Brain microvascular endothelial cell (primary cell): Measurements from ENCODE around the gene ZNF639.

Experiments used
- DNase-seq: peaks from one replicate; pipeline ENCODE4 v3.0.0-alpha.2; 2020
- H3K27ac ChIP-seq: fragments of 250-450 bp; sonication (Bioruptor Pico); 2 replicates; pipeline ENCODE4 v1.5.1; 2020; ENCODE audit warnings: mild to moderate bottlenecking, moderate library complexity
- H3K27me3 ChIP-seq: fragments of 250-450 bp; sonication (Bioruptor Pico); replicated peaks from 2 replicates; pipeline ENCODE4 v1.5.1; 2020; ENCODE audit warnings: mild to moderate bottlenecking
- H3K36me3 ChIP-seq: fragments of 250-450 bp; sonication (Bioruptor Pico); replicated peaks from 2 replicates; pipeline ENCODE4 v1.5.1; 2020; ENCODE audit warnings: mild to moderate bottlenecking
- H3K4me3 ChIP-seq: 2 replicates; pipeline ENCODE4 v1.5.1; 2011; ENCODE audit warnings: low read depth, mild to moderate bottlenecking, control low read depth, low read length, moderate library complexity
- in situ Hi-C: cut with HindIII; loops from 2 replicates; pipeline ENCODE4 v1.10.0; 2017; ENCODE audit warnings: low sequenced_read_pairs, low pct_ligation_motif_present
- TF ChIP-seq, protein P1 (sequence below): IDR thresholded peaks from 2 replicates; pipeline ENCODE4 v1.5.1; 2011; ENCODE audit warnings: low read depth, mild to moderate bottlenecking, moderate library complexity, low read length, control low read depth, inconsistent platforms; ENCODE audit errors: missing control alignments

ZNF639 gene

DNA sequence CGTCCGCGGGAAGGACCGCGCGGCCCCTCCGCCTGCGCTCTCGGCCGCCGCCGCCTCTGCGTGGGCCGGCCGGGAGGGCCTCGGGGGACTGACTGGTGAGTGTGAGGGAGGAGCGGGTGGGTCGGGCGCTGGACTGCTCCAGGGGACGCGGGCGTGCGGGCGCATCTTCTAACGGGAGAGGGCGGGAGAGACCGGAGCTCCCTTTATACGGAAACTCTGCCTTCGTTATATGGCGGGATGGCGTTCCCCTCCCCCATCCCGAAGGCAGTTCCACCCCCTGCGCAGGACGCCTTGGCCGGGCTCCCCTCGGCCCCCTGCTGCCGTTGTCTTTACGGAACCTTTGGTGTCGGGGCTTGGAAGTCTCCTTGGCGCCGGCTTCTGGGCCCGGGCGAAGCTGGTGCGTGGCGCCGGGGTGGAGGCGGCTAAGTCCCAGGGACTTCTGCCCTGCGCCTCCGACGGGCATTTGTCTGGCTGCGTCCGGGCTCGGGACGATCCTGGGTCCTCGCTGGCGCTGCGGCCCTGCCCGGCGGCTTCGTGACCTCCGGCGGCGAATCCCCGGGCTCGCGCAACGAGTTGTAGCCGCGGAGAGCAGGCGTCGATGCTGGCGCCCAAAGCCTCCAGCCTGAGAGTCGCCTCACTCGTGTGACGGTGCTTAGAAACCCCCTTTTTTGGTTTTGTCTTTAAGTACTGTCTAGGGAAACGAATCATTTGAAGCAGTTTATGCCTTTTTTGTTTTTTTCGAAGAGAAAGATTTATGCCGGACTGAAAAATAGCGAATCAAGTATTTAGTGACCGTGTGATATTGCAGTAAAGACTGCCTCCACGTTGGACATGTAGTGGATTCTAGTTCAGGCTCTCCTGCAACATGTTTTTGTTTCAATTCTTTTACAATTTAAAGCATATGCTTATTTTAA, 623 bp downstream of the ZNF639 start:
- Histone ChIP-seq H3K27ac (peak overlapping the region; percentile 83), H3K36me3 (peaks cover 3% of the 10 kb centered on the region), H3K4me3 (peak overlapping the region; percentile 87), H3K27me3 (no peaks in the 10 kb centered on the region)
- DNase-seq = peak; percentile 61
- in situ Hi-C loops = loop anchor here (25.0 kb wide), 1 partner anchor 311 kb away; no protein-coding TSS in a partner anchor
- TF ChIP-seq, protein P1, sequence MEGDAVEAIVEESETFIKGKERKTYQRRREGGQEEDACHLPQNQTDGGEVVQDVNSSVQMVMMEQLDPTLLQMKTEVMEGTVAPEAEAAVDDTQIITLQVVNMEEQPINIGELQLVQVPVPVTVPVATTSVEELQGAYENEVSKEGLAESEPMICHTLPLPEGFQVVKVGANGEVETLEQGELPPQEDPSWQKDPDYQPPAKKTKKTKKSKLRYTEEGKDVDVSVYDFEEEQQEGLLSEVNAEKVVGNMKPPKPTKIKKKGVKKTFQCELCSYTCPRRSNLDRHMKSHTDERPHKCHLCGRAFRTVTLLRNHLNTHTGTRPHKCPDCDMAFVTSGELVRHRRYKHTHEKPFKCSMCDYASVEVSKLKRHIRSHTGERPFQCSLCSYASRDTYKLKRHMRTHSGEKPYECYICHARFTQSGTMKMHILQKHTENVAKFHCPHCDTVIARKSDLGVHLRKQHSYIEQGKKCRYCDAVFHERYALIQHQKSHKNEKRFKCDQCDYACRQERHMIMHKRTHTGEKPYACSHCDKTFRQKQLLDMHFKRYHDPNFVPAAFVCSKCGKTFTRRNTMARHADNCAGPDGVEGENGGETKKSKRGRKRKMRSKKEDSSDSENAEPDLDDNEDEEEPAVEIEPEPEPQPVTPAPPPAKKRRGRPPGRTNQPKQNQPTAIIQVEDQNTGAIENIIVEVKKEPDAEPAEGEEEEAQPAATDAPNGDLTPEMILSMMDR = peak; percentile 19

GRCh38 chr3:179324270-179324754, 1.5 kb downstream of the ZNF639 start:
- Histone ChIP-seq H3K27ac (peak overlapping the region; percentile 83), H3K27me3 (no peaks in the 10 kb centered on the region), H3K4me3 (peak overlapping the region; percentile 87), H3K36me3 (peaks cover 8% of the 10 kb centered on the region)
- in situ Hi-C loops = loop anchor here (25.0 kb wide), 1 partner anchor 312 kb away; no protein-coding TSS in a partner anchor
- TF ChIP-seq, protein P1 = no peak
- peak; percentile 40 for DNase-seq

- in situ Hi-C loops = no loop called here
- no peak for DNase-seq
- no peak overlapping the region for H3K27ac ChIP-seq
- no peak overlapping the region for H3K4me3 ChIP-seq
- no peaks in the 10 kb centered on the region for H3K27me3 ChIP-seq
- TF ChIP-seq, protein P1 = no peak
- H3K36me3 ChIP-seq = peaks cover 48% of the 10 kb centered on the region
These were observed 7.6 kb downstream of the ZNF639 start for GRCh38 chr3:179330438-179330837.

- H3K27me3 ChIP-seq = no peaks in the 10 kb centered on the region
- in situ Hi-C loops = no loop called here
- DNase-seq = no peak
- H3K36me3 ChIP-seq = peaks cover 49% of the 10 kb centered on the region
- no peak overlapping the region for H3K27ac ChIP-seq
- no peak overlapping the region for H3K4me3 ChIP-seq
- TF ChIP-seq, protein P1 = no peak
These were observed 9.4 kb downstream of the ZNF639 start for GRCh38 chr3:179332240-179332639.

- DNase-seq = no peak
- in situ Hi-C loops = no loop called here
- peaks cover 49% of the 10 kb centered on the region for H3K36me3 ChIP-seq
- TF ChIP-seq, protein P1 = no peak
- no peaks in the 10 kb centered on the region for H3K27me3 ChIP-seq
- no peak overlapping the region for H3K27ac ChIP-seq
- no peak overlapping the region for H3K4me3 ChIP-seq
These were observed 10.3 kb downstream of the ZNF639 start for GRCh38 chr3:179333084-179333483.
